HUES6 (cell line): ENCODE data around the gene PLD1.

ENCODE experiments used
- H3K27ac ChIP-seq: 2 replicates; pipeline ENCODE4 v1.7.0; 2013; ENCODE audit warnings: low read depth, mild to moderate bottlenecking, low read length, inconsistent platforms
- H3K27me3 ChIP-seq: 2 replicates; pipeline ENCODE4 v1.6.1; 2013; ENCODE audit warnings: low read length; ENCODE audit not compliant: control insufficient read depth, insufficient read depth
- H3K36me3 ChIP-seq: 2 replicates; pipeline ENCODE4 v1.6.1; 2013; ENCODE audit warnings: low read length; ENCODE audit not compliant: control insufficient read depth, insufficient read depth
- H3K4me1 ChIP-seq: 2 replicates; pipeline ENCODE4 v1.6.1; 2013; ENCODE audit warnings: low read length; ENCODE audit not compliant: control insufficient read depth, insufficient read depth
- H3K4me3 ChIP-seq: 2 replicates; pipeline ENCODE4 v1.5.1; 2013; ENCODE audit warnings: low read depth, low read length
- H3K9ac ChIP-seq: one replicate; pipeline ENCODE4 v1.6.1; 2013; ENCODE audit warnings: mild to moderate bottlenecking, low read length
- H3K9me3 ChIP-seq: 2 replicates; pipeline ENCODE4 v1.6.1; 2013; ENCODE audit warnings: low read depth, low read length; ENCODE audit not compliant: control insufficient read depth, insufficient read depth

The PLD1 gene

DNA sequence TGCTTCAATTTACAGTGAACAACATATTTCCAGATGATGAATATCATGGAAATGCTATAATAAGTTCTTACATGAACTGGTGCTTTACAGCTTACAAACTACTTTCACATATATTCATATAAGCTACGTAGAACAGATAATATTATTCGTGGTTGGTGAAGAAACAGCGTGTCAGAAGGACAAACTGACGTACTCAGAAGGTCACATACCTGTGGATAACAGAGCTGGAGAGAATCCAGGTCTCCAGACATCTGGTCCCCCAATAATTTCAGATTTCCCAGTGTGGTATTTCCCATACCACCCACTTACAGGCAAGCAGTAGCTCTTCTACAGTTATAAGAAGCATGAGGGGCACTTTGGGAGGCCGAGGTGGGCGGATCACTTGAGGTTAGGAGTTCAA is 156.6 kb downstream of the PLD1 start:
- H3K9me3 ChIP-seq = no peaks in the 10 kb centered on the region
- no peaks in the 10 kb centered on the region for H3K36me3 ChIP-seq
- no peak overlapping the region for H3K9ac ChIP-seq
- no peak overlapping the region for H3K4me3 ChIP-seq
- H3K27me3 ChIP-seq = no peaks in the 10 kb centered on the region
- no peaks in the 10 kb centered on the region for H3K4me1 ChIP-seq
- H3K27ac ChIP-seq = no peak overlapping the region

DNA sequence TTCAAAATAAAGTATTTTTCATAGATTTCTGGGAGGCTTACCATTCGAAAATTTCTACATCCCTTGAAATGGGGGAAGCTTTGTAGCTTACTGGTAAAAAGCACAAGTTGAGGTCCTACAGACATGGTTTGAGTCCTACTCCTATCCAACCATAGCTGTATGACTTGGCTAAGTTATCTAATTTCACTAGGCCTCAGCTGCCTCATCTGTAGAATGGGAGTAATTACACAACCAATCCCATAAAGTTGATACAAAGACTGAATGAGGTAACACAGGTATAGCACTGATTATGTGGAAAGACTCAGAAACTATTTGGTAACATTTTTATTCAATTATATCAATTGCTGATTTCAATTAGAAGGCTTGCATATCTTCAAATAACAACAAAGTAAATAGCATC is 157.4 kb downstream of the PLD1 start:
- Histone ChIP-seq H3K9ac (no peak overlapping the region), H3K36me3 (no peaks in the 10 kb centered on the region), H3K27me3 (no peaks in the 10 kb centered on the region), H3K4me1 (no peaks in the 10 kb centered on the region), H3K9me3 (no peaks in the 10 kb centered on the region), H3K27ac (no peak overlapping the region), H3K4me3 (no peak overlapping the region)

DNA sequence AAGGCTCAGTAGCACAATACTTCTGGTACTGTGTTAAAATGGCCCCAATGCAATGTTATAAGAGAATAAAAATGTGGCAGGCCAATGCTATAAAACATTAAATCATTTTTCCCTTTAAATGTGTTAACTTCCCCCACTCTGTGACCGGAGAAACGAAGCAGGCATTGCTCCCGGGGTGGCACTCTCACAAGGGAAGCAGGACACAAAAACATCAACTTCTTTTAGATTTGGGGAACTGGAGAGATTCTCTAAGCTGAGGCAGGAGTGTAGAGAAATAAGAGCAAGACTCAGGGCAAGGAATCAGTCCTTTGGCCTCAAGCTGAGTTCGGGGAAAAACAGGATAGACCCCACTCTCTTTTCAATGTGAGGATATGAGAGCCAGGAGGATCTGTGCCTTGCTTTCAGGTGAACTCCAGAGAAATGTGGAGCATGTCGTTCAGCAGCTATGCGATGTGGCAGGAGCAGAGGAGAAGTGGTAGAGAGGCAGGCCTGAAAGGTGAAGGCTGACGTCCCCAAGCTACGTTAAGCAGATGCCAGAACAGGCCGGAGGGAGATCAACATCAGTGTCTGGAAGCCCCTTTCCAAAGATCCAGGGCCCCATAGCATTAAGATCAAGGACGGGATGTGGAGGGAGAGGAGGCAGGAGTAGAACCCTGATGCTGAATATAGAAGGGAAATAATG is 160.2 kb downstream of the PLD1 start:
- no peaks in the 10 kb centered on the region for H3K4me1 ChIP-seq
- no peaks in the 10 kb centered on the region for H3K27me3 ChIP-seq
- no peak overlapping the region for H3K4me3 ChIP-seq
- H3K9me3 ChIP-seq = no peaks in the 10 kb centered on the region
- H3K36me3 ChIP-seq = no peaks in the 10 kb centered on the region
- H3K27ac ChIP-seq = no peak overlapping the region
- H3K9ac ChIP-seq = no peak overlapping the region

DNA sequence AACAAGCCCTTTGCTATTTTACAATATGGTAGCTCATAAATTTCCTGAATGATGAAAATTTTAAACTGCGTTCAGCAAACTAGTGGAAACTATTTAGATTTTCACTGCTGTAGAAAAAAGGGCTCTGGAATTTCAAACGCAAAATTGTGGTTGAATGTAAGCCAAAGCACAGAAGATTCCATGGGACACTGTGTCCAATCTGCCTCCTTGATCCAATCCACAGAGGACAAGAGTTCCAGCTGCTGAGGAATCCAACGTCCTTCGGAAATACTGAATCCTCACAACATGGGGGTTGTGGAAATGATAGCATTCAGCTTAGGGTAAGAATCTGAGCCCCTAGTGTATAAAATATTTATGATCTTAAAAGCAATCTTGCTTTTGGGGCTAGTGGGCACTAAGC is 161.0 kb downstream of the PLD1 start:
- no peak overlapping the region for H3K4me3 ChIP-seq
- no peaks in the 10 kb centered on the region for H3K27me3 ChIP-seq
- no peaks in the 10 kb centered on the region for H3K36me3 ChIP-seq
- no peaks in the 10 kb centered on the region for H3K4me1 ChIP-seq
- H3K9me3 ChIP-seq = no peaks in the 10 kb centered on the region
- no peak overlapping the region for H3K9ac ChIP-seq
- no peak overlapping the region for H3K27ac ChIP-seq

DNA sequence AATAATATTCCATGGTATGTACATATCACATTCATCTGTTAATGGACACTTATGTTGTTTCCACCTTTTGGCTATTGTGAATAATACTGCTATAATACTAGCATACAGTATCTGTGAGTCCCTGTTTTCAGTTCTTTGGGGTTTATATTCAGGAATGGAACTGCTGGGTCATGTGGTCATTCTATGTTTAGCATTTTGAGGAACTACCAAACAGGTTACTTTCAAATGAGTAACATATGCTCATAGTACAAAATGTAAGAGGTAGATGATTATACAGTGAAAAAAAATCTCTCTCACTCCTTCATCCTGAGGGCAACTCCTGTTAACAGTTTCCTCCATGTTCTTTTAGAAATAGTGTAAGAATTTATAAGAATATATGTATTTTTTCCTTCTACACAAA is 162.2 kb downstream of the PLD1 start:
- Histone ChIP-seq H3K9ac (no peak overlapping the region), H3K27ac (no peak overlapping the region), H3K4me3 (no peak overlapping the region), H3K36me3 (no peaks in the 10 kb centered on the region), H3K4me1 (no peaks in the 10 kb centered on the region), H3K27me3 (no peaks in the 10 kb centered on the region), H3K9me3 (no peaks in the 10 kb centered on the region)

DNA sequence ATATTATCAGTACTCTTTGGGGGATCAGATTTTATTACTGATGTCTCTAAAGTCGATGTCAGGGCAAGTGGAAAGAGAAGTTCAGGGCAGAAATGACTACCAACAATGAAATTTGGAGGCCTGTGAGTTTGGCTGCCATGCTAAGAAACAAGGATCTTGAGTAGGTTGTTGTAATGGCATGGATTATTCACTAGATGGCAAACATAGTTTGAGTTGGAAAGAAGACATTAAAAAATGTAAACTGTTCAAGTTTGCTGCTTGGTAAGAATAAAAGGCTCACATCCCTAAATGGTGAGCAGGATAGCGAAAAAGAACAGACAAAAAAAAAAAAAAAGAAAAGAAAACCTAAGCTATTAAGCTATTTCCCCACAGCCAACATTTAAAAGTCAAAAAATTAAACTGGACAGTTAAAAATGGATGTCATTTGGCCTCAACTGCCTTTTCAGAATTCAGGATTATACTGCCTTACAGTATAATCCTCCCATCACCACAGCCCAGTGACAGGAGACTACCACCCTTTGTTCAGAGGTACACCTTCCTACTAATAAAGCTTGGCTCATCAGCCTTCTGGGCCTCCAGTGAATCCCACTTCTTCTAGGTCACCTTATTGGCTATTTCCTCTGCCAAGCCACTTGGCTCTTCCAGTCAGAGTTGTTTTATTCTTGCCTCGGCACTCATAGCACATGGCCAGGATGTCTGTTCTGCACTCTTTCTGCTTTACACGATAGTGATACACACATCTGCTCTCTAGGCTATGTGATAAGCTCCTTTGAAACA is 163.7 kb downstream of the PLD1 start:
- H3K9ac ChIP-seq = no peak overlapping the region
- no peaks in the 10 kb centered on the region for H3K9me3 ChIP-seq
- H3K4me3 ChIP-seq = no peak overlapping the region
- no peaks in the 10 kb centered on the region for H3K4me1 ChIP-seq
- H3K27ac ChIP-seq = no peak overlapping the region
- no peaks in the 10 kb centered on the region for H3K27me3 ChIP-seq
- no peaks in the 10 kb centered on the region for H3K36me3 ChIP-seq

DNA sequence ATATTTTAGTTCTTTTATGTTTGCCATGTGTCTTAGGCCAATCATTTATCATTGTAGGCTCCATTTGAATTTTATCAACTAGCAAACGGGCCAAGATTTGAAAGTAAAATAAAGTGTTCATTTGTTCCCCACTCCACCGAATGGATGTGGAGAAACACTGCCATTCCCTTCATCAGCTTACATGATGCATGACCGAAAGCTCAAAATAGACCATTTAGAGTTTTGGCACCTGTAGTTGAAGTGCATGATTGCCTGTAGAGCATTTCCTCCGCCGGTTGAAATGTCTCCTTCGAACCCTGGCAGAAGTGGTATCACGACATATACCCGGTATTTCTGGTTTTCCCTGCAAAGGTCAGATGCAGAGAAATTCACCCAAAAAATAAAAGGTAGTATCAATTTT is 165.6 kb downstream of the PLD1 start:
- no peaks in the 10 kb centered on the region for H3K36me3 ChIP-seq
- H3K4me3 ChIP-seq = no peak overlapping the region
- no peaks in the 10 kb centered on the region for H3K27me3 ChIP-seq
- H3K9me3 ChIP-seq = no peaks in the 10 kb centered on the region
- H3K4me1 ChIP-seq = no peaks in the 10 kb centered on the region; the same call in 1 of the 2 replicates
- no peak overlapping the region for H3K9ac ChIP-seq
- H3K27ac ChIP-seq = no peak overlapping the region

DNA sequence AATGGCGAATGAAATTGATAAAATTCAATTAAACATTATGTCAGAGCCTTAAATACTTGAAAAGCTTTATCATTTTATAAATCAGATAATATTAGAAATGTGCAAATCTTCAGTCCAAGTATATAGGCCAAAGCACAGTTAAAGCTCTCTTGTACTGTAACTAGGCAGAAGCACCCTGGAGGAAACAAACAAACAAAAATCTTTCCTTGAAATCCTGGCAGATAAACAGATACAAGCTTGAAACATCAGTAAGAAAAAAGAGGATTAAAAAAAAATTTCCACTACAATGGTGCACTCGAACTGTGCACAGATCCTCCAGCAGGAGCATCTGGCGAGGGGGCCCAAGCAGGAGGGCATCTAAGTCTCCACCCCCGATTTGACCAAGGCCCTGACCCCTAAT is 166.6 kb downstream of the PLD1 start:
- no peak overlapping the region for H3K27ac ChIP-seq
- no peaks in the 10 kb centered on the region for H3K36me3 ChIP-seq
- H3K9me3 ChIP-seq = no peaks in the 10 kb centered on the region
- no peak overlapping the region for H3K4me3 ChIP-seq
- H3K27me3 ChIP-seq = no peaks in the 10 kb centered on the region
- H3K4me1 ChIP-seq = no peaks in the 10 kb centered on the region; the same call in 1 of the 2 replicates
- no peak overlapping the region for H3K9ac ChIP-seq

DNA sequence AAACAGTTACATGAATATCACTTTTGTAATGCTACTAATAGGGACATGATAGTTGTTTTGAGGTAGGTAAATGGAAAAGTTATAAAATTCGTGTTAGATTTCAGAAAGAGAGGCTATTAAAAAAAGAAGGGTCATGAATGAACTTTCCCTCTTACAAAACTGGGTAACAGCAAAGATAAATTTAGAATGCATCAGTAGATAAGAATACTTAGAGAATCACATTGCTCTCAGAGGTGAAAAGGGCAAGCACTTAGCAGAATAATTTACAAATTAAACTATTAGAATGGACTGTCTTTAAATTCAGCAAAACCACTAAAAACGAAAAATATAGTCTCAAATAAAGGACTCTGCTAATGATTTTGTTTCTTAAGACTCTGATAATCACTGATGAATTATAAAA is 167.2 kb downstream of the PLD1 start:
- Histone ChIP-seq H3K9me3 (no peaks in the 10 kb centered on the region), H3K27me3 (no peaks in the 10 kb centered on the region), H3K27ac (no peak overlapping the region), H3K9ac (no peak overlapping the region), H3K4me3 (no peak overlapping the region), H3K4me1 (no peaks in the 10 kb centered on the region; the same call in 1 of the 2 replicates), H3K36me3 (no peaks in the 10 kb centered on the region)

DNA sequence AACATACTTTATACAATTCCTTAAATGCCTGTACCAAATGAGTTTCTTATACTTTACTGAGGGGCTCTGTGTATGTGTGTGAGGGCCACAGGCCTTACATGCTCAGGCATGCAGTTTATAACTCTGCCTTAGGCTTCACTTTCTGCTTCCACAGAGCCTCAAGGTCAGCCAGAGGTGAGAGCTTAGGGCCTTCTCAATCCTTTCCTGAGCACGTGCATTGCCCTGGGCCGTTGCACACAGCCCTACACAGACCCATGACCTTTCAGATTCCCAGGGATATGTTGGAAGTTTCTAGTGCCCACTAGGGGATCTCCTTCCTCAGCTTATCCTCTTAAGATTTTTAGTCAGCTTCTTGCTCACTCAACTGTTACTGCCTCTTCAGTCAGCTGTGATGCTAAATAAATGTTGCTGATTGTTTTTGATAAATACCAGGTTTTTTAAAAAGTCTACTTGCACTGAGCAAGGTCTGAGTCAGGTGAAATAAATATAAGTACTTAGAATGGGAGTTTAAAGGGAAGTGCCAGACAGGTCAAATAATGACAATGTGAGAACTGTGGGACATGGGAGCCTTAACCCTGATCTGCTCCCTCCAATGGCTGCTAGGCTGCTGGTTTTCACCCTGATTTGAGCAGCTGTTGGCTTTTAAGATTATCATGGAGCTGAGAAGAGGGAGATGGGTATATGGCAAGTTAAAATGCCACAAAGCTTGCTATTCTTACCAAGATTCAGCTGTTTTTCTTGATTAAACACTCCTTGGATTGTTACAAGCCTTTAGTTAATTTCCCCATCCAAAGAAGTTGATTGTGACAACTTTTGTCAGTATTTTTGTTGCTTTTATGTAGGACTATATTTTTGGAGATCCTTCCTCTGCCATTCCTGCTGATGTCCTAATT is 169.5 kb downstream of the PLD1 start:
- Histone ChIP-seq H3K4me3 (no peak overlapping the region), H3K27me3 (no peaks in the 10 kb centered on the region), H3K27ac (no peak overlapping the region), H3K9ac (no peak overlapping the region), H3K9me3 (peaks cover 3% of the 10 kb centered on the region; the same call in 1 of the 2 replicates), H3K4me1 (no peaks in the 10 kb centered on the region; the same call in 1 of the 2 replicates), H3K36me3 (no peaks in the 10 kb centered on the region)

DNA sequence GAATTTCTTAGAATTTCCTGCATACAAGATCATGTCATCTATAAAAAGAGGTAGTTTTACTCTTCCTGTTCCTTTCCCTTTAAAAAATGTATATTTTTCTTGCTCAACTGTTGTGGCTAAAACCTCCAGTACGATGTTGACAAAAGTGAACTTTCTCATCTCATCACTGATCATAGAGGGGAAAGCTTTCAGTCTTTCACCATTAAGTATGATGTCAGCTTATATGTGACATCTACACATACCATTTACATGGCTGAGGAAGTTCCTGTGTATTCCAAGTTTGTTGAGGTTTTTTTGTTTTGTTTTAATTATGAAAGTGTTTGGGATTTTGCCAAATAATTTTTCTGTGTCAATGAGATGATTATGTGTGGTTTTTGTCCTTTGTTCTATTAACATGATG is 173.6 kb downstream of the PLD1 start:
- Histone ChIP-seq H3K36me3 (no peaks in the 10 kb centered on the region), H3K27ac (no peak overlapping the region), H3K9me3 (peaks cover 3% of the 10 kb centered on the region; the same call in 1 of the 2 replicates), H3K4me1 (no peaks in the 10 kb centered on the region; the same call in 1 of the 2 replicates), H3K27me3 (no peaks in the 10 kb centered on the region), H3K4me3 (no peak overlapping the region), H3K9ac (no peak overlapping the region)
